ENCODE data around the gene LYPD6.

Gene LYPD6

GRCh38 chr2:149463328-149464002, 133.1 kb downstream of the LYPD6 start:
- WGBS = 0% methylated on average over 1 of the region's 2 CpGs
- Histone ChIP-seq H3K4me3 (ENCODE audit: low read length) (no peak overlapping the region), H3K27me3 (ENCODE audit: insufficient read depth, low read length) (no peaks in the 10 kb centered on the region), H3K27ac (ENCODE audit: low read depth, low read length) (no peak overlapping the region), H3K9me3 (ENCODE audit: insufficient read depth, low read depth, low read length) (peaks cover 26% of the 10 kb centered on the region), H3K36me3 (ENCODE audit: insufficient read depth, low read length) (no peaks in the 10 kb centered on the region), H3K4me1 (ENCODE audit: insufficient read depth, low read length) (no peaks in the 10 kb centered on the region), H3K9ac (ENCODE audit: low read depth, low read length) (no peak overlapping the region)

GRCh38 chr2:149464396-149464795, 134.0 kb downstream of the LYPD6 start:
- no peaks in the 10 kb centered on the region for H3K4me1 ChIP-seq (ENCODE audit: insufficient read depth, low read length)
- peaks cover 18% of the 10 kb centered on the region; the same call in 1 of the 2 replicates for H3K9me3 ChIP-seq (ENCODE audit: insufficient read depth, low read depth, low read length)
- no peak overlapping the region for H3K4me3 ChIP-seq (ENCODE audit: low read length)
- no peak overlapping the region for H3K27ac ChIP-seq (ENCODE audit: low read depth, low read length)
- no peak overlapping the region for H3K9ac ChIP-seq (ENCODE audit: low read depth, low read length)
- no peaks in the 10 kb centered on the region for H3K36me3 ChIP-seq (ENCODE audit: insufficient read depth, low read length)
- no peaks in the 10 kb centered on the region for H3K27me3 ChIP-seq (ENCODE audit: insufficient read depth, low read length)
- 93% methylated on average over 7 of the region's 7 CpGs for WGBS

- no peak overlapping the region for H3K9ac ChIP-seq (ENCODE audit: low read depth, low read length)
- no peaks in the 10 kb centered on the region for H3K27me3 ChIP-seq (ENCODE audit: insufficient read depth, low read length)
- no peak overlapping the region for H3K4me3 ChIP-seq (ENCODE audit: low read length)
- no peak overlapping the region for H3K27ac ChIP-seq (ENCODE audit: low read depth, low read length)
- 95% methylated on average over 2 of the region's 2 CpGs for WGBS
- no peaks in the 10 kb centered on the region for H3K4me1 ChIP-seq (ENCODE audit: insufficient read depth, low read length)
- no peaks in the 10 kb centered on the region for H3K36me3 ChIP-seq (ENCODE audit: insufficient read depth, low read length)
- H3K9me3 ChIP-seq (ENCODE audit: insufficient read depth, low read depth, low read length) = peaks cover 11% of the 10 kb centered on the region; the same call in 1 of the 2 replicates
Measured at GRCh38 chr2:149465873-149466272, 135.5 kb downstream of the LYPD6 start.

- H3K4me1 ChIP-seq (ENCODE audit: insufficient read depth, low read length) = no peaks in the 10 kb centered on the region
- no peak overlapping the region for H3K27ac ChIP-seq (ENCODE audit: low read depth, low read length)
- H3K27me3 ChIP-seq (ENCODE audit: insufficient read depth, low read length) = no peaks in the 10 kb centered on the region
- peaks cover 3% of the 10 kb centered on the region; the same call in 1 of the 2 replicates for H3K9me3 ChIP-seq (ENCODE audit: insufficient read depth, low read depth, low read length)
- 93% methylated on average over 3 of the region's 3 CpGs for WGBS
- no peaks in the 10 kb centered on the region for H3K36me3 ChIP-seq (ENCODE audit: insufficient read depth, low read length)
- H3K9ac ChIP-seq (ENCODE audit: low read depth, low read length) = no peak overlapping the region
- no peak overlapping the region for H3K4me3 ChIP-seq (ENCODE audit: low read length)
Measured at GRCh38 chr2:149466635-149467034, 136.2 kb downstream of the LYPD6 start.

- no peaks in the 10 kb centered on the region; the same call in 1 of the 2 replicates for H3K9me3 ChIP-seq (ENCODE audit: insufficient read depth, low read depth, low read length)
- no peaks in the 10 kb centered on the region for H3K27me3 ChIP-seq (ENCODE audit: insufficient read depth, low read length)
- H3K4me1 ChIP-seq (ENCODE audit: insufficient read depth, low read length) = no peaks in the 10 kb centered on the region
- WGBS = 97% methylated on average over 2 of the region's 2 CpGs
- H3K27ac ChIP-seq (ENCODE audit: low read depth, low read length) = no peak overlapping the region
- no peaks in the 10 kb centered on the region for H3K36me3 ChIP-seq (ENCODE audit: insufficient read depth, low read length)
- H3K9ac ChIP-seq (ENCODE audit: low read depth, low read length) = no peak overlapping the region
- H3K4me3 ChIP-seq (ENCODE audit: low read length) = no peak overlapping the region
Measured at GRCh38 chr2:149467436-149467835, 137.0 kb downstream of the LYPD6 start.

- H3K27ac ChIP-seq (ENCODE audit: low read depth, low read length) = no peak overlapping the region
- H3K27me3 ChIP-seq (ENCODE audit: insufficient read depth, low read length) = no peaks in the 10 kb centered on the region
- no peak overlapping the region for H3K9ac ChIP-seq (ENCODE audit: low read depth, low read length)
- H3K9me3 ChIP-seq (ENCODE audit: insufficient read depth, low read depth, low read length) = no peaks in the 10 kb centered on the region
- H3K4me3 ChIP-seq (ENCODE audit: low read length) = no peak overlapping the region
- 92% methylated on average over 4 of the region's 4 CpGs for WGBS
- H3K4me1 ChIP-seq (ENCODE audit: insufficient read depth, low read length) = no peaks in the 10 kb centered on the region
- no peaks in the 10 kb centered on the region for H3K36me3 ChIP-seq (ENCODE audit: insufficient read depth, low read length)
Measured at GRCh38 chr2:149468636-149469035, 138.2 kb downstream of the LYPD6 start.

GRCh38 chr2:149470046-149470445, 139.7 kb downstream of the LYPD6 start:
- no peak overlapping the region for H3K4me3 ChIP-seq (ENCODE audit: low read length)
- H3K27me3 ChIP-seq (ENCODE audit: insufficient read depth, low read length) = no peaks in the 10 kb centered on the region
- H3K4me1 ChIP-seq (ENCODE audit: insufficient read depth, low read length) = no peaks in the 10 kb centered on the region
- no peaks in the 10 kb centered on the region for H3K36me3 ChIP-seq (ENCODE audit: insufficient read depth, low read length)
- H3K9me3 ChIP-seq (ENCODE audit: insufficient read depth, low read depth, low read length) = no peaks in the 10 kb centered on the region
- no peak overlapping the region for H3K27ac ChIP-seq (ENCODE audit: low read depth, low read length)
- H3K9ac ChIP-seq (ENCODE audit: low read depth, low read length) = no peak overlapping the region
- 94% methylated on average over 7 of the region's 7 CpGs for WGBS

GRCh38 chr2:149472413-149472812, 142.0 kb downstream of the LYPD6 start:
- Histone ChIP-seq H3K27me3 (ENCODE audit: insufficient read depth, low read length) (no peaks in the 10 kb centered on the region), H3K9ac (ENCODE audit: low read depth, low read length) (no peak overlapping the region), H3K4me3 (ENCODE audit: low read length) (no peak overlapping the region), H3K36me3 (ENCODE audit: insufficient read depth, low read length) (no peaks in the 10 kb centered on the region), H3K4me1 (ENCODE audit: insufficient read depth, low read length) (no peaks in the 10 kb centered on the region), H3K27ac (ENCODE audit: low read depth, low read length) (no peak overlapping the region), H3K9me3 (ENCODE audit: insufficient read depth, low read depth, low read length) (no peaks in the 10 kb centered on the region)
- 88% methylated on average over 2 of the region's 2 CpGs for WGBS

- no peak overlapping the region for H3K27ac ChIP-seq (ENCODE audit: low read depth, low read length)
- no CpG with 5 or more reads among the region's 1 CpG for WGBS
- H3K36me3 ChIP-seq (ENCODE audit: insufficient read depth, low read length) = no peaks in the 10 kb centered on the region
- H3K4me1 ChIP-seq (ENCODE audit: insufficient read depth, low read length) = no peaks in the 10 kb centered on the region
- no peak overlapping the region for H3K9ac ChIP-seq (ENCODE audit: low read depth, low read length)
- no peaks in the 10 kb centered on the region for H3K27me3 ChIP-seq (ENCODE audit: insufficient read depth, low read length)
- no peaks in the 10 kb centered on the region for H3K9me3 ChIP-seq (ENCODE audit: insufficient read depth, low read depth, low read length)
- H3K4me3 ChIP-seq (ENCODE audit: low read length) = no peak overlapping the region
Measured at GRCh38 chr2:149473068-149473467, 142.7 kb downstream of the LYPD6 start.

- H3K4me3 ChIP-seq (ENCODE audit: low read length) = no peak overlapping the region
- H3K27me3 ChIP-seq (ENCODE audit: insufficient read depth, low read length) = no peaks in the 10 kb centered on the region
- H3K36me3 ChIP-seq (ENCODE audit: insufficient read depth, low read length) = no peaks in the 10 kb centered on the region
- H3K27ac ChIP-seq (ENCODE audit: low read depth, low read length) = no peak overlapping the region
- H3K4me1 ChIP-seq (ENCODE audit: insufficient read depth, low read length) = no peaks in the 10 kb centered on the region
- H3K9me3 ChIP-seq (ENCODE audit: insufficient read depth, low read depth, low read length) = no peaks in the 10 kb centered on the region
- no peak overlapping the region for H3K9ac ChIP-seq (ENCODE audit: low read depth, low read length)
Measured at GRCh38 chr2:149473521-149473920, 143.1 kb downstream of the LYPD6 start.

- H3K27ac ChIP-seq (ENCODE audit: low read depth, low read length) = no peak overlapping the region
- WGBS = 87% methylated on average over 4 of the region's 4 CpGs
Measured at GRCh38 chr2:149483004-149483605, 152.7 kb downstream of the LYPD6 start.

More at GRCh38 chr2:149483004-149483605, 152.7 kb downstream of the LYPD6 start:
- H3K9me3 ChIP-seq (ENCODE audit: insufficient read depth, low read depth, low read length) = no peaks in the 10 kb centered on the region
- no peak overlapping the region for H3K4me3 ChIP-seq (ENCODE audit: low read length)
- no peaks in the 10 kb centered on the region for H3K36me3 ChIP-seq (ENCODE audit: insufficient read depth, low read length)
- peaks cover 5% of the 10 kb centered on the region; the same call in 1 of the 2 replicates for H3K4me1 ChIP-seq (ENCODE audit: insufficient read depth, low read length)
- no peak overlapping the region for H3K9ac ChIP-seq (ENCODE audit: low read depth, low read length)
- no peaks in the 10 kb centered on the region for H3K27me3 ChIP-seq (ENCODE audit: insufficient read depth, low read length)
